ENCODE measurements around the gene BBOF1. TPM values are rescaled to one million over a fixed set of nuclear protein-coding genes. Genes with fewer than 3 reads are reported as not detected.

Gene BBOF1
- total RNA-seq, 6 experiments from 2014 or later, result 1.6 to 3.0 (median 2.4) TPM

- H3K4me1 Mint-ChIP-seq (ENCODE audit: low read depth), result peaks cover under 1% of the 10 kb centered on the region; the same call in 1 of the 2 replicates
- no peak for TF ChIP-seq CTCF (IDR thresholded peaks at IDR 0.05)
- H3K27ac Mint-ChIP-seq, result no peak overlapping the region
- DNase-seq, result no peak
- H3K27me3 Mint-ChIP-seq (ENCODE audit: insufficient read depth), result peaks cover 2% of the 10 kb centered on the region; the same call in 1 of the 2 replicates
- H3K9me3 Mint-ChIP-seq, result no peaks in the 10 kb centered on the region
- no peak overlapping the region for H3K4me3 Mint-ChIP-seq
- no peaks in the 10 kb centered on the region for H3K36me3 Mint-ChIP-seq (ENCODE audit: low read depth)
These were observed 58.3 kb downstream of the BBOF1 start for GRCh38 chr14:74077401-74077800.

- no peak for TF ChIP-seq CTCF (IDR thresholded peaks at IDR 0.05)
These were observed 61.8 kb downstream of the BBOF1 start for GRCh38 chr14:74080820-74081460.

DNA sequence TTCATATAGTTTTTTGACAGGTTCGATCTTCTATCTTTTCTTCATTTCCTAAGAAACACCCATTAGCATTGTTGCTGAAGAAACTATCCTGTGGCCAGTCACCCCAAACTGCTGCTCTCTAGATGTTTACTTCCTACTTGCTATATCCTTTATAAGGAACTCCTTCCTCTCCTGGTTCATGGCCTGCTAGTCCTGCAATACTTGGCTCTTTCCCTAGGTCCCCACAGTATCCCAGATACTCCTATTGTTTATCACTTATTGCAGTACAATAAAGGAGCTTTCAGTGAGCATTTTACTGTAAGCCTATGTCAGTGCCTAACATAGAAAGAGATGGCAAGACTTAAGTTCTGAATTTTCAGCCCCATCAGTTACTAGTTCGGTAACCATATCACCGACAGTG lies 62.3 kb downstream of the BBOF1 start:
- H3K4me3 Mint-ChIP-seq, result no peak overlapping the region
- no peaks in the 10 kb centered on the region for H3K36me3 Mint-ChIP-seq (ENCODE audit: low read depth)
- H3K4me1 Mint-ChIP-seq (ENCODE audit: low read depth), result peaks cover 30% of the 10 kb centered on the region
- TF ChIP-seq CTCF (IDR thresholded peaks at IDR 0.05), result no peak
- H3K9me3 Mint-ChIP-seq, result no peaks in the 10 kb centered on the region
- DNase-seq, result no peak
- peaks cover 8% of the 10 kb centered on the region for H3K27me3 Mint-ChIP-seq (ENCODE audit: insufficient read depth)
- H3K27ac Mint-ChIP-seq, result no peak overlapping the region

More at GRCh38 chr14:74080820-74081460, 61.8 kb downstream of the BBOF1 start:
- DNase-seq, result no peak
- no peaks in the 10 kb centered on the region for H3K36me3 Mint-ChIP-seq (ENCODE audit: low read depth)
- H3K27ac Mint-ChIP-seq, result no peak overlapping the region
- peaks cover 8% of the 10 kb centered on the region for H3K27me3 Mint-ChIP-seq (ENCODE audit: insufficient read depth)
- no peaks in the 10 kb centered on the region for H3K9me3 Mint-ChIP-seq
- no peak overlapping the region for H3K4me3 Mint-ChIP-seq
- peaks cover 25% of the 10 kb centered on the region for H3K4me1 Mint-ChIP-seq (ENCODE audit: low read depth)

DNA sequence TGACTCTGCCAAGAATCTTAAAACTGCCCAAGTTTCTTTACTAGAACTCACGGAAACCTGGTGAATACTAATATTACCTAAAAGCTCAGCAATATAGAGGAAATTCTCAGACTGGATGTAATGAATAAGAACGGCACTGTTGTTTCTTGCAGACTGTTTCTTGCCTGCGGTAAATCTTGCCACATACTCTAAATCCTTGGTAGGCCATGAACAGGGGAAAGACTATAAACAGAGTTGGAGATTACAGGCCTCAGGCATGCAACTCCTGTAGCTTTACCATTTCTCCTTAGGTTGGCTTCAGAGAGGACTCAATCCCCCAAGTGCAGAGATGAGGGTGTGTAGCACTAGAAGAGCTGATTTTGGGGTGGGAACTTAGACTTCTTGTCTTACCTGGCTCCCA lies 64.0 kb downstream of the BBOF1 start:
- Mint-ChIP-seq H3K27me3 (ENCODE audit: insufficient read depth) (peaks cover 7% of the 10 kb centered on the region), H3K36me3 (ENCODE audit: low read depth) (no peaks in the 10 kb centered on the region), H3K27ac (no peak overlapping the region; the same call in 1 of the 2 replicates), H3K4me3 (peak overlapping the region; percentile 97), H3K9me3 (no peaks in the 10 kb centered on the region), H3K4me1 (ENCODE audit: low read depth) (peaks cover 30% of the 10 kb centered on the region)
- no peak for DNase-seq
- TF ChIP-seq CTCF (IDR thresholded peaks at IDR 0.05), result no peak

GRCh38 chr14:74083784-74084276 lies 64.7 kb downstream of the BBOF1 start:
- no peak for TF ChIP-seq CTCF (IDR thresholded peaks at IDR 0.05)
- Mint-ChIP-seq H3K4me1 (ENCODE audit: low read depth) (peaks cover 30% of the 10 kb centered on the region), H3K4me3 (peak overlapping the region; percentile 97), H3K27ac (peak overlapping the region; percentile 95), H3K27me3 (ENCODE audit: insufficient read depth) (peaks cover 7% of the 10 kb centered on the region), H3K9me3 (no peaks in the 10 kb centered on the region), H3K36me3 (ENCODE audit: low read depth) (no peaks in the 10 kb centered on the region)
- DNase-seq, result no peak
